Nucleus accumbens (tissue), 56 donors: Measurements from ENCODE around the gene RIC8B.

Experiments
- DNase-seq, 56 donors: peaks; one replicate each; lab custom pipeline; 2025; lab: John Stamatoyannopoulos, UW

The RIC8B gene

DNA sequence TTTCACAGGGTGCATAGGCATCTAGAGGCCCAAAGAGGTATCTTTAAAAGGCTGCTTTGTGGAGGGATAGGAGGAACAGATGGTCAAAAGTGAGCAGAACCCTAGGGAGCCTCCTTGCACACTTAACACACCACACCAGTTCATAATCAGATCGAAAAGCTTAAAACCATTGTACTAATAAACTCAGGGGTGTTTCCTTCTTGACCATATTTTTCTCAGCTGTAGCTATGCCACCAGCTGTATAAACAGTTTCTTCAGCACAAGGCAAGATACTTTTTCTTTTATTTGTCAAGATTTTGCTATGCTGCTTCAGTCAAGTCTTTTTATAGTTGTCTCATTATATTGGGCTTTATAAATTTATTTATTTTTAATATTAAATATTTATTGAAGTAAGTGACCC lies 88.7 kb downstream of the RIC8B start:
- no peak for DNase-seq

DNA sequence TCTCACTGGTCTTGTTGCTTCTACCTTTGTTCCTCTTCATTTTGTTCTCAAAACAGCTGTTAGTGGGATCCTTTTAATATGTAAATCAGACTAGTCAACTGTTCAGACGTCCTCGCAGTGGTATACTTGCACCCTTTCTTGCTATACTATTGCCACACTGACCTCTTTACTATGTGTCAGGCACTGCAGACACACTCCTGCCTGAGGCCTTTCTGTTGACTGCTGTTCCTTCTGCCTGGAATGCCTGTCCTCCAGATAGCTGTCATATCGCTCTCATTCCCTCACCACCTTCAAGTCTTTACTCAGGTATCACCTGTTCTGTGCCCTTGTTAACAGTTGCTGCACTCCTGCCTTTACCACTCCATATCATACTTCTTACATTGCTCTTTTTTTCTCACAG lies 91.2 kb downstream of the RIC8B start:
- DNase-seq, result no peak

DNA sequence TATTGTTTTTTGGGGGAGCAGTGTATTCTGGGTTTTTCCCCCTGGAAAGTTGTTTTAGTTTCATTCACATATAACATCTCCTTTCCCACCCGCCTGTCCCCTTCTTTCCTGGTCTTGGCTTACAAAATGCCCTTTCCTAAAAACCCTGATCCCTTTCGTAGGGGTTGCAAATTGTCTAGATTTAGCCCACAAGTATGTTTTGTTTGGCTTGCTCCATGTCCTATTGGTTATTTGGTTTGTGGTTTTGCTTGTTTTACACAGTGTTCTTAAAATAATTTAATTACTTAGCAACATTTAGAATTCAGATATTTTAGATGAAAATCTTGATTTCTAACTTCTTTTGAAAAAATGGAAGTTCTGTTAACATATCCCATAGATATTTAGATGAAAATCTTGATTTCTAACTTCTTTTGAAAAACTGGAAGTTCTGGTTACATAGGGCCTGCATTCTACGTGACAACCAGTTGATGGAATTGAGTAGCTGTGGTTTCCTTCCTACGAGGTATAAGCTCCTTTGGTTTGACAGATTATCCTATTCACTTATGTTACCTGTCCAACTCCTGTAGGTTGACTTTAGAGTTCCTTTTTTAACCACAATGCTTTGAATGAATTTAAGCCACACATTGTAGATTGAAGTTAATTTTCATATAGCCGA lies 92.1 kb downstream of the RIC8B start:
- DNase-seq, result no peak

DNA sequence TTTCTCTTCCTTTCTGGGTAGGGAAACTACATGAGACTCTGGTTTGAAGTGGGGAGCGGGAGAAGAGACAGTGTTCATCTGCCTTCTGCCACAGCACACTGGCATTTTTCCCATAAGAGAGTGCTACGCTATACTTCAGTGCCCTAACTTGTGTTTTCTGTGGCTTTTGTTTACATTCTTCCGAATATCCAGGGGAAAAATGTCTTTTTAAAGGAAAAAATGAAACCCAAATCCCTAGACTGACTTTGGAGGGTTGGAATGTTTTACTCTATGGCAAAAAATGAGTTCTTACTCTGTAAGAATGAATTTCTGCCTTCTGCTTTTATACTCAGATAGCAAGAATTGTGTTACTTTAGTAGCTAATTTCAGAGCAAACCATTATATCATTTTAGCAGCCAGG lies 93.2 kb downstream of the RIC8B start:
- no peak for DNase-seq

DNA sequence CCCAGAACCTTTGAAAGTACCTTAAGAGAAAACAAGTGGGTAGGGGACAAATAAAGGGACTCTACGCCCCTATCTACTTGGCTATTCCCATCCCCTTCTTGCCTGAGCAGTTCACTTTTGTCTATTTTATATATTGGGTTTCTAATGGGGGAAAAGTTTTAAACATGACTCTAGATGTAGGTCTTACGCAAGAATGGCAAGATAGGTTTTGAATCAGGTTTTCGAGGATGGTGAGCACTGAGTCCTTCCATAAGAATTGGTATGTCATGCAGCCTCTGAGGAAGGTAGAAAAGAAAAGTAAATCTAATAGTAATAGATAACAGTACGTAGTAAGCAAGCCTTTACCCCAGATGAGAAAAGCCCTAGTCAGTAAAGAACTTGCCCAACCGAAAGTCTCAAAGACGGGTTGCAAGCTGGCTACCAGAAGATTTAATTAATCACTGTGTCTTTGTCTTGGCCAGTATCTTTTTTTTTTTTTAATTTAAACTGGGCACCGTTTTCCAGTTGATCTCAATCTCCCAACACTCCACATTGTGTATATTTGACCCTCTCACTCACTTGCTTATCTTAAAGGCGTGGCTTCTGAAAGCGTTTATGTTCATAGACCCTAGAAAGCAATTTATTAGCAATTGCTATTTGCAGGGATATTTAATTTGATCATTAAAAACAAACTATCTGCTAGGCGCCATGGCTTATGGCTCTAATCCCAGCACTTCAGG lies 94.7 kb downstream of the RIC8B start:
- DNase-seq, result no peak

DNA sequence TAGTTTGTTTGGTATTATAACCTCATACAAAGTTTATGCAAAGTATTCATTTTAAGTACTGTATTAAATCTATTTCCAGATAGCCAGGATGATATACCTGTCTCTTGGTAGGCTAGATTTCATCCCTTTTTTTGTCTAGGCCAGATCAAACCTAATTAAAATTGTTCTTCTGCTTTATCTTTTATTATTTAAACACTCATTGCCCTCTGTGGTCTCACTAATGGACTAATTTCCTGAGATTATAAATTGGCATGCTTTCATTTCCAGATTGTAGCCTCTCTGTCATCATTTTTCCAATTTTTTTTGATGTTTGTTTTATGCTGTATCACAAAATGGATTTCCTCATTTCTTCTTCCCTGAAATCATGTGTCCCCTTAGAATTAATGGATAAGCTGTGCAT lies 95.6 kb downstream of the RIC8B start:
- DNase-seq, result no peak

DNA sequence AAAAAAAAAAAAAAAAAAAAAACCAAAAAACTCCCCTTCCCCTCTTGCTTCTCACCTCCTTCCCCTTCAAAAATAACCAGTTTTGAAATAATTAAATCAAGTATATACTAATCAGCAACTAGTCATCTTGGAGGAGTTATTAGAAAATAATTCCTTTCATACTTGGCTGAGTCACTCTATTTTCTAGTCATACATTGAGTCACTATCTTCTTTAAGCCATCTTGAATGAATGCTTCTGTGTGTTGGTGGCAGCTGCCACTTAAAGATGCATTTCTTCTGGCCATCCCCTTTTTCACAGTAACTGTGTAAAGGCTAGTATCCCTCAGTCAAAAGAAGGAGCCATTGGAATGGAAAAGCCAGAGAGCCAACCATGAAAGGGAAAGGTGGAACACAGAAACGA lies 97.0 kb downstream of the RIC8B start:
- no peak for DNase-seq

DNA sequence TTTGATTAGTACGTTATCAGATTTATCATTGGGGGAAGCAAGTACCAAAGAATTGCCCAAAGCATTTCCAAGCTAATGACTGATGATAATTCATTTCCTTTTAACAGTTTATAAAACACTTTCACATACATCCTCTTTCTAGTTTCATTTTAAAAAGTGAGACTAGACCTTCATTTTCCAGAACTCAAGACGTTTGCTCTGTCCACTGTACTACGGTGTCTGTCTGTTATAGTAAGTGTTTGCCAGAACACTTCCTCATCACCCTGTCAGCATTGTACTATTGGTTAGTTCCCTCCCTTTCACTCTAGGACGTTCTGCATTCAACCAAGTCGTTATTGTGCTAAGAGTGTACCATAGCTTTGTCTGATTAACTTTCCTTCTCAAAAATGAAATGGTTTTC lies 99.5 kb downstream of the RIC8B start:
- DNase-seq, result no peak

DNA sequence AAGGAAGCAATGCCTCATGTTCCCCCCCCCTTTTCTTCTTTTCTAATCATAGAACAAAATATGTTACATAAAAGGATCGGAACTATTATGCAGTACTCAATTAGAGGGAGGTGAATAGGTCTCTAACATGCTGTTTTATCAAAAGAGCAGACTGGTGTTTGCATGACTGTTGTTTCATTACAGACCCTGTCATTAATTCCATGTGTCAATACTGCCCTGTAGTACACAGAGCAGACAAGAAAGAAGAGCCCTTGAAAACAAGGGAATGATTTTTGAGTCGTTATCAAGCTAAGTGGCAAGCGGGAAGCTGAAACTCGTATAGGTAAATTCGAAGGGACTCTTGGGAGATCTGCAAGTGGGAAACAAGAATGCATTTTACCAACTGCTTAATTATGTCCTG lies 104.3 kb downstream of the RIC8B start:
- DNase-seq, result no peak

DNA sequence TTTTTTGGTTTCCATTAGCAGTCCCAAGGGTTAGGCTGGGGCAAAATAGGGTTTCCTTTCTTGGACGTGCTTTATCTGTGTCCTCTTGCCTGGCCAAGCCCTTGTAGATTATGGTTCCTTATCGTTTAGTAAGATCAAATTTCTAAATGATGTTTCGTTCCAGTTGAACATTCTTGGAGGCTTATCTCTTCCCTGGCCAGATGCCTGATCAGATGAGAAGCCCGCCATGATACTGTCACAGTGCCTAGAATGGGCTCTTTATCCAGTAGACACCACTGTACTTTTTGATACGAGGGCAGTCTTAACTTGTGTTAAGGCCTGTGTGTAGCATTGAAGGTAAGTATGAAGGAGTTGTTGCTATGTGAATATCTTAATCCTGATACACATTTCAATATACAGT lies 105.1 kb downstream of the RIC8B start:
- DNase-seq, result no peak

DNA sequence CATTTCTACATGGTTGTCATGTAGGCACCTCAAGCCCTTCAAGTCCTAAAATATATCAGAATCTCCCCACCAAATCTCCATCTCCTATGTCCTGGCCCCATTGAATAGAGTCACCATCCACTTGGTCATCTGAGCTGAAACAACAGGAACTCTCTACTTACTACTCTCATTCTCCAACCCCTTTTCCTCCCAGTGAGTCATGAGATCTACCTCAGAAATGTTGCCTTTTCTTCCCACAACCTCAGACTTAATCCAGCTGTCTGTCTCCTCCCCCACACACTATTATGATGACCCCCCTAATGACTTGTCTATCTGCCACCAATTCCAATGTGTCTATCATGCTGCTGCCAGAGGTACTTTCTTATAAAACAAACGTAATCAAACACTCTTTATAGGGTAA lies 108.9 kb downstream of the RIC8B start:
- DNase-seq, result no peak

DNA sequence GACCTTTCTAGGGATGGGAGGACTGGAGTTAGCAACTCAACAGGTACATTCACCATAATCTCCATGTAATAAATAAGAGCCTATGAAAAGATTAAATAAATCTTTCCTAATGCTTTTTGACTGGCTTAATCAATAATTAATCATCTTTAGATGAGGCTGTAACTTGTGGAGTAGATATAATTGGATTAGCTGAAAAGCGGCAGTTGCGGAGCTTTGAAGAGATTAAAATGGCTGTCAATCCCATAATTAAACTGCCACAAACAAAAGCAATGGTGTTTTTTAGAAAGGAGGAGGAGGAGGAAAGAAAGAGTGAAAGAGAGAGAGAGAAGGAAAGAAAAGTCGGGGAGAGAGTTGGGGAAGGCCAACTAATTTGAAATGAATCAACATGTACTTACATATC lies 110.5 kb downstream of the RIC8B start:
- DNase-seq, result no peak

DNA sequence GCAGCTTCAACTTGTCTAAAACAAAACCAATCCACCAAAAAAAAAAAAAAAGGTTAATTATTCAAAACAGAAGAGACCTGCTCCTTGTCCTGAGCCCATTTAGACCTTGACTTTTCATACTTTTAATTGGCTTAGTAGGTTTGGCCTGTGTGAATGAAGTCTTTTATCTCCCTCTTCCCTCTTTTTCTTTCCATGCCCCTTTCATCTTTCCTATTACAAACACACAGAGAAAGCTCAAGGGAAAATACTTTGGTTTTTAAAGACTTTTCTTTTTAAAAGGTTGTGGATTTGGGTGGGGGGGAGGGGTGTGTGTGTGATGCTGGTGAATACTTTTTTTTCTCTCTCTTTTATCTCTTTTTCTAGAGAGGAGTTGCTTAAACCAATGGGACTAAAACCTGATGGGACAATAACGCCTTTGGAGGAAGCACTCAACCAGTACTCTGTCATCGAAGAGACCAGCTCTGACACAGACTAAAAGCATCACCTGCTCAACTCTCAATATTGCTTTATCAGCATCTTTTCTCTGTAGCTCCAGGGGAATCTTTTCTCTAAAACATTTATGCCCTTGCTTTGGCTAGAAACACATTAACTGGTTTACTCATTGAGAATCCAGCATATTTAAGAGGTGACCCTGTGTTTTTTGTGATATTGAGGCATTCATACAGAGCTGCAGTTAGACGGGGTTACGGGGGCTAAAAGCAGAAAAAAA lies 111.2 kb downstream of the RIC8B start:
- no peak for DNase-seq

DNA sequence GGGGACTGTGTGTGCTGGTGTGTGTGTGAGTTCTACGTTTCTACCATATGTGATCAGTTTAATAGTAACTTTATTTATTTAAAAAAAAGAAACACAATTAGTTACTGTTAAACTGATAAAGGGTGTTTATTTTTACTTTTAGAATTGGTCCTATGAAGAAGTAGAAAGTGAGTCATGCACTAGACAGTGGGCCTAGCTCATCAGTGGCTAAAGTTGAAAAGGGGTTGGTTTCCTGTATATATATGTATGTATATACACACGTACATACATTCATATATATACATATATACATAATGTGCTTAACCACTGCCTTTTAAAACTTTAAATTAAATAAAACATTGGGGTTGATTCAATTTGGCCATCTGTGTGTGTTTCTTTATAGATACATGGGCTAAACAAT lies 112.5 kb downstream of the RIC8B start:
- DNase-seq, result no peak

DNA sequence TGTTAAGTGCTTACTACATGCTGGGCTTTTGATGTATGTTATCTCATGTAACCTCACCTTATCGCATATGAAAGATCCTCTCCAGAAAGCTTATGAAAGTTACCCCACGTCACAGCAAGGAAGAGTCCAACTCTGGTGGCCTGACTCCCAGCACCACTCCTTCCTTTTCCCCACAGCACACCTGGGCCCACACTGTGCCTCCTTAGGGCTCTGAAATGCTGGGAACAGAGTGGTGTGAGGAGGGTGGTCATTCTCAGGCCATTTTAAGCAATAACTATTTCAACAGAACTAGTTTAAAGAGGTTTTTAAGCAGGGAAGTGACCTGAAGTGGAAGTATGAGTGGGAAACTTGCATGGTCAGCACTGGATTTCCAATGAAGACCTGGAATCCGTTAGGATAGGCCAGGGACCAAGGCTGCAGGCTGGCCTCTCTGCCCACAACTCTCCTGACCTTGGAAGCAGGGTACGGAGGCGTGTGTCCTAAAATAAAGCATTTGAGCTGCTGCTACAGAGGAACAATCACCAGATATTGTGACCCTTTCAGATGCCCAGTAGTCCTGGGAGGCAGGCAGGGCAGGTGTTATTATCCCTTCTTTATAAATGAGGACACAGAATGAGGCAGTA lies 114.0 kb downstream of the RIC8B start:
- DNase-seq, result no peak

DNA sequence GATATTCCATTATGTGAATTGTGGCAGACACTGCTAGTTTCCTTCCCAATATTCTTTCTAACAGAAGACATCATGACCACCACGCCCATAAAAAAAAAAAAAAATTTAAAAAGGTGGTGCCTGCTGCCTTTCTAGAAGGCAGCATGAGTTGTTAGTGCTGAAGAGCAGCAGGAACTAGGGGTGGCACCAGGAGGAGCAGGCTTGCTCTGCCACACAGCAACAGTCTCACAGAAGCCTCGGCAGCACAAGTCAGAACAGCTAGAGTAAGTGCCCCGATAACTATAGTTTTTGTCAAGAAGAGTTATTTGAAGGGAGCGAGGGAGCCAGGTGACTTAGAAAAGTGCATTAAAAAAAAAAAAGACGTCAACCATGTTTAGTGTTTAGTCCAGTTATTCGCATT lies 114.8 kb downstream of the RIC8B start:
- peak in 3 of 56 donors; percentile 7 to 22 (median 16) for DNase-seq

DNA sequence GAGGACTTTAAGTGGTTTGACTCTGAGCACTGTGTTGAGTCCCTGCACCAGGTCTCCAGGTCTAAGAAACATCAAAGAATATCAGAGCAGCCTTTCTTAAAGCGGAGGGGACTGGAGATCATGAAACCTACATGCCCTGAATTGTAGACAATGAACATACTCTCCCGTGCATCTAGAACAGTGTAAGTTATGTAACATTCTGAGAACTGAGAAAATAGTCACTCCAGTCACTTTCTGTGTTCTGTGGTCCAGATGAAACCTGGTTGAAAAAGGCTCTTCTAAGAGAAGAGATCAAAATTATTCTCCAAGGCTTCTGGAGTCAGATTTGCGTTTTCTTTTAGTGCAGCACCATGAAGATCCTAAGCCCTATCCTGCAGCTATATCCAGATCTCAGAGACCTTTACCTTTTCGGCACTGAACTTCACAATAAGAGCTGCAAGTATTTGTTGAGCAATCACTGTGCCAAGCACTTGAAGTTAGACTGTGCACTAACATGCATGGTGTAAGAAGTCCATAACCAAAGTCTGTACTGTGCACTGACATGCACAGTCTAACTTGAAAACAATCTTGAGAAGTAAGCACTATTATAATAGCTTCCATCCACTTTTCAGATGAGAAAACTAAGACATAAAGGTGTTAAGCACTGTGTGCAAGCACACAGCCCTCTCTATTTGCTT lies 115.6 kb downstream of the RIC8B start:
- no peak for DNase-seq

DNA sequence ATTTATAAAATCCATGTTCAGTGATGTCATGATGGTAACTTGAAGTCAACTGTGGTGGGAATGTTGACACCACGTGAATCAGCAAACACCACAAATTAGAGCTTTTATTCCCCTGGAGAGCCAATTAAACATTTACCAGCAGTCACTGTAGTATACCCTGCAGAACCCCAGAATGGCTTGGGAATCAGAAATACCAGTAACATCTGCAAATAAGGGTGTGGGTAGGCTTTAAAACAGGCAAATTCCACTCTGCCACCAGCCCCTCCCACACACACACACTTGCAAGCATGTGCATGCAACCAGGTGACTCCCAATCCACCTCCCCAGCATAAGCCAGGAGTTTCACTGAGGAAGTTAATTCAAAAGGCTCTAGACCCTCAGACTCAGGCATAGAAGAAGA lies 117.6 kb downstream of the RIC8B start:
- peak in 11 of 56 donors; percentile 2 to 45 (median 20) for DNase-seq

DNA sequence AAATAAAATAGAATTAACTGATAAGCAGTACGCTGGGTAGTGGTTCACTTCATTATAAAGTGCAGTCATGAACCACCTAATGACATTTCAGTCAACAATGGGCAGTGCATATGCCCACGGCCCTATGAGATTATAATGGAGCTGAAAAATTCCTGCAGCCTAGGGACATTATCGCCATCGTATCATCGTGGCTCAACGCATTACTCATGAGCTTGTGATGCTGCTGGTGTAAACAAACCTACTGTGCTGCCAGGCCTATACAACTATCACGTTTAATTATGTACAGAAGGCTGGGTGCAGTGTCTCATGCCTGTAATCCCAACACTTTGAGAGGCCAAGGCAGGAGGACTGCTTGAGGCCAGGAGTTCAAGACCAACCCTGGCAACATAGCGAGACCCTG lies 119.0 kb downstream of the RIC8B start:
- no peak for DNase-seq

DNA sequence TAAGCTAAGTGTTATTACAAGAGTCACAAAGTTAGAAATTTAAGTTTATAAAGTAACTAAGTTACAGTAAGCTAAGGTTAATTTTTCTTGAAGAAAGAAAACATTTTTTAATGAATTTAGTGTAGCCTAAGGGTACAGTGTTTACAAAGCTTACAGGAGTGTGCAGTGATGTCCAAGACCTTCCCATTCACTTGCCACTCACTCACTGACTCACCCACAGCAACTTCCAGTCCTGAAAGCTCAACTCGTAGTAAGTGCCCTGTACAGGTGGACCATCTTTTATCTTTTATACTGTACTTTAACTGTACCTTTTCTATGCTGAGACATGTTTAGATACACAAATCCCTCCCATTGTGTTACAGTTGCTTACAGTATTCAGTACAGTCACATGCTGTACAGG lies 120.3 kb downstream of the RIC8B start:
- DNase-seq, result no peak

DNA sequence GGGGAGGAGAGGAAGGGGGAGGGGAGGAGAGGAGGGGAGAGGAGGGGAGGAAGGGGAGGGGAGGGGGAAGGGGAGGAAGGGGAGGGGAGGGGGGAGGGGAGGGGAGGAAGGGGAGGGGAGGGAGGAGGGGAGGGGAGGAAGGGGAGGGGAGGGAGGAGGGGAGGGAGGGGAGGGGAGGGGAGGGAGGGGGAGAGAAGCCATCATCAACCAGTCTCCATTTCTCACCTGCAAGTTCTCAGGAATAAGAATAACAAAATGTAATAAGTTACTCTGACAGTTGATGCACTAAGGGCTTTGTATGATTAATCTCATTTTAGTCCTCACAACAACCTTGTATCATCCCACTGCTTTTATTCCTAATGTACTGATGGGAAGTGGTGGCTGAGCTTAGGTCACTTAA lies 122.1 kb downstream of the RIC8B start:
- no peak for DNase-seq
